GM12878 (cell line): Measurements from ENCODE around the gene RPS4Y1. TPM values are rescaled to one million over a fixed set of nuclear protein-coding genes. Genes with fewer than 3 reads are reported as not detected.

Experiments used
- CTCF ChIP-seq, 3 experiments: IDR thresholded peaks in 2 of 3; conservative IDR thresholded peaks in 1 of 3; 2 replicates each; pipeline ENCODE4 v1.5.1; 2011; ENCODE audit warnings: low read depth in 3 of 3, low read length in 3 of 3, mild to moderate bottlenecking in 3 of 3, control low read depth in 2 of 3, moderate library complexity in 2 of 3, inconsistent platforms in 1 of 3, mixed read lengths in 1 of 3; ENCODE audit not compliant: control insufficient read depth in 2 of 3, insufficient read depth in 1 of 3; ENCODE audit errors: extremely low read depth in 1 of 3
- HDAC6 ChIP-seq: fragments of 200-600 bp; sonication (generic); IDR thresholded peaks from one replicate; pipeline ENCODE4 v1.8.0; 2017; ENCODE audit warnings: antibody characterized with exemption; ENCODE audit not compliant: unreplicated experiment
- PML ChIP-seq: IDR thresholded peaks from 2 replicates; pipeline ENCODE4 v1.6.1; 2012; ENCODE audit warnings: low read length, inconsistent platforms
- RELB ChIP-seq: fragments of 450-650 bp; IDR thresholded peaks from 2 replicates; pipeline ENCODE4 v1.6.1; 2017; ENCODE audit warnings: low read depth, mild to moderate bottlenecking, moderate library complexity
- RFX5 ChIP-seq: IDR thresholded peaks from 2 replicates; pipeline ENCODE4 v1.6.1; 2011; ENCODE audit warnings: low read depth, low read length, improper control_type of control experiment
- SUZ12 ChIP-seq: fragments of 200-600 bp; sonication (generic); IDR thresholded peaks from one replicate; pipeline ENCODE4 v1.6.1; 2018; ENCODE audit warnings: antibody characterized with exemption, mild to moderate bottlenecking; ENCODE audit not compliant: unreplicated experiment
- polyA plus RNA-seq, 11 experiments: library from polyadenylated mRNA; depleted of rRNA in 4 of 11; unstranded in 6 of 11; stranded (reverse) in 5 of 11; fragments of >200 nt; fragmentation: Nextera tagmentation in 4 of 11; fragmentation: Illumina TruSeq in 1 of 11; extraction: Ambion mirVana in 4 of 11; extraction: Trizol in 1 of 11; gene quantifications; 1 replicate in 1 of 11; 2 replicates in 10 of 11; pipeline versions ENCODE4 v1.2.1 to v1.2.3, GENCODE V29; 2011 to 2016; ENCODE audit warnings: inconsistent platforms in 2 of 11, missing spikeins in 2 of 11, low read depth in 1 of 11
- total RNA-seq, 4 experiments: library from RNA; depleted of rRNA in 3 of 4; stranded (reverse); fragments of >200 nt in 3 of 4; fragmentation: Illumina TruSeq in 1 of 4; extraction: Trizol in 1 of 4; gene quantifications; 2 replicates each; pipeline versions ENCODE4 v1.2.1 to v1.2.3, GENCODE V29; 2013 to 2021
- TF ChIP-seq, protein P1 (sequence below): fragments of 150-350 bp; IDR thresholded peaks from 2 replicates; pipeline ENCODE4 v1.6.1; 2014; ENCODE audit warnings: mild to moderate bottlenecking, low read depth, low read length
- TF ChIP-seq, protein P2 (sequence below): fragments of 450-650 bp; IDR thresholded peaks from 2 replicates; pipeline ENCODE4 v1.6.1; 2016; ENCODE audit warnings: mild to moderate bottlenecking

RPS4Y1 gene
- total and polyA plus RNA-seq, 10 of the 15 experiments (the other 5 are each of a cell fraction or from before 2014, with no cell fraction given) = 0.32 to 0.46 TPM; not detected in 8

DNA sequence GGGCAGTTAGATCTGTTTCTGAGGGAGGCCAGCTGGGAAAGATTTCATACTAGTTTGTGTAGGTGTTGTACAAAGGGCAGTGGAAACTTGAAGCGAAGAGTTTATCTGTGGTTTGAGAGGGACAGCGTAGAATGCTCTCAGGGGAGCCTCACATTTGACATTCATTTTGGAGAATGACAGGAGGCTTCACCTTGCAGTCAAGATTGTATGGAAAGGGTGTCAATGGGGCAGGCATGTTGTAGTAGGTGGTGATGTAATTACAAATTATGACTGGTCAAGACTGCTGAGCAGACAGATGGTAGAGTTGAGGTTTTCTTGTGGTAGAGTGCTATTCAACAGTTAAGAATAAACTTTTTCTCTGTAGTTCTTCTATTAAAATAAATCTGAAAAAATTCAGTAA is 7.0 kb downstream of the RPS4Y1 start (continued):
- TF ChIP-seq, protein P1, sequence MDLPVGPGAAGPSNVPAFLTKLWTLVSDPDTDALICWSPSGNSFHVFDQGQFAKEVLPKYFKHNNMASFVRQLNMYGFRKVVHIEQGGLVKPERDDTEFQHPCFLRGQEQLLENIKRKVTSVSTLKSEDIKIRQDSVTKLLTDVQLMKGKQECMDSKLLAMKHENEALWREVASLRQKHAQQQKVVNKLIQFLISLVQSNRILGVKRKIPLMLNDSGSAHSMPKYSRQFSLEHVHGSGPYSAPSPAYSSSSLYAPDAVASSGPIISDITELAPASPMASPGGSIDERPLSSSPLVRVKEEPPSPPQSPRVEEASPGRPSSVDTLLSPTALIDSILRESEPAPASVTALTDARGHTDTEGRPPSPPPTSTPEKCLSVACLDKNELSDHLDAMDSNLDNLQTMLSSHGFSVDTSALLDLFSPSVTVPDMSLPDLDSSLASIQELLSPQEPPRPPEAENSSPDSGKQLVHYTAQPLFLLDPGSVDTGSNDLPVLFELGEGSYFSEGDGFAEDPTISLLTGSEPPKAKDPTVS = no peak
- TF ChIP-seq PML (no peak), SUZ12 (no peak), RELB (no peak), HDAC6 (no peak), CTCF (IDR thresholded peaks at IDR 0.05 in 2 of 3, conservative IDR thresholded peaks at IDR 0.05 in 1 of 3; ENCODE audit: control insufficient read depth in 2 of 3, extremely low read depth in 1 of 3, insufficient read depth in 1 of 3, low read depth in 3 of 3, low read length in 3 of 3) (no peak), RFX5 (no peak)
- TF ChIP-seq, protein P2, sequence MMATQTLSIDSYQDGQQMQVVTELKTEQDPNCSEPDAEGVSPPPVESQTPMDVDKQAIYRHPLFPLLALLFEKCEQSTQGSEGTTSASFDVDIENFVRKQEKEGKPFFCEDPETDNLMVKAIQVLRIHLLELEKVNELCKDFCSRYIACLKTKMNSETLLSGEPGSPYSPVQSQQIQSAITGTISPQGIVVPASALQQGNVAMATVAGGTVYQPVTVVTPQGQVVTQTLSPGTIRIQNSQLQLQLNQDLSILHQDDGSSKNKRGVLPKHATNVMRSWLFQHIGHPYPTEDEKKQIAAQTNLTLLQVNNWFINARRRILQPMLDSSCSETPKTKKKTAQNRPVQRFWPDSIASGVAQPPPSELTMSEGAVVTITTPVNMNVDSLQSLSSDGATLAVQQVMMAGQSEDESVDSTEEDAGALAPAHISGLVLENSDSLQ = no peak
- TF ChIP-seq, all 136 proteins: peak for 0
